ENCODE results near the gene PCIF1. TPM values are rescaled to one million over a fixed set of nuclear protein-coding genes. Genes with fewer than 3 reads are reported as not detected.

Gene PCIF1
- total RNA-seq, 1 experiment from 2014 or later, result 26.8 TPM

DNA sequence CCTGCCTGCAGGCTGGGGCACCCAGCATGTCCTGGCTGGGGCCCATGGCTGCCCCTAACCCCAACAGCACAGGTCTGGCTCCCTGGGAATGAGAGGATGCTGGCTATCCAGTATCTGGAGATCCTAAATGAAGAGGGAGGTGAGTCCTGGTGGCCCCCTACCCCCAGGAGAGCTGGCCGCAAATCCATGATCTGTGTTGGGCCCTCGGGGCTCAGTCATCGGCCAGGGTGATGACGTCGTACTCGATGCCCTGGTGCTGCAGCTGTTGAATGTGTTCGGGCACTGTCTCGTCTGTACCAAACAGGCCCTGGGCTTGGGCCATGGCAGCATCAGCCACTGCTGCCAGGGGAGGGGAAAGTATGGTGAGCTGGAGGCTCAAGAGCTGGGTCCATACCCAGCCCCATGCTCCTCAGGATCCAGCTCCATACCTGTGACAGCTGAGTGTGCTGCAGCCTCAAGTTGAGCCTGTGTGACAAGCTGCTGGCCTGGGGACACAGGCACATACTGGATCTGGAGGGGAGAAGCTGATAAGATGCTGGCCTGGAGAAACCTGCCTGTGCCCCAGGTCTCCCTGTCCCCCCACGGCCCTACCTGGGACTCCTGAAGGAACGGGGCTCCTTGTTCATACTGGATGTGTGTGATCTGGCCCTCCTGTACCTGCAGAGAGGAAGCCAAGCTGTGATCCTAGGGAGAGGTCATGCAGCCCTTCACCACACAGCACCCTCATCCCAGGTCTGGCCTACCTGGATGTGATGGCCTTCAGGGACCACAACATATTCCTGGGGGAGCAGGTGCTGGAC is 14.5 kb downstream of the PCIF1 start:
- Histone ChIP-seq H2BK5ac (ENCODE audit: insufficient read length, low read length) (no peak overlapping the region), H3K23me2 (ENCODE audit: insufficient read length, low read depth, low read length, poor library complexity, severe bottlenecking) (no peaks in the 10 kb centered on the region), H2BK20ac (ENCODE audit: low read depth, low read length, poor library complexity, severe bottlenecking) (no peak overlapping the region), H3K4me2 (ENCODE audit: insufficient read depth, insufficient read length, low read length) (no peak overlapping the region), H4K8ac (replicated peaks; ENCODE audit: insufficient read length, low read depth, low read length) (no peak overlapping the region), H3K9me3 (ENCODE audit: control insufficient read depth, low read depth, low read length) (no peaks in the 10 kb centered on the region), H3K79me2 (ENCODE audit: insufficient read depth, low read length) (no peaks in the 10 kb centered on the region), H4K5ac (ENCODE audit: insufficient read length, low read depth, low read length) (no peak overlapping the region), H2BK12ac (ENCODE audit: insufficient read length, low read depth, low read length) (no peak overlapping the region), H3K4me1 (ENCODE audit: insufficient read depth, low read length) (no peaks in the 10 kb centered on the region), H2AK5ac (ENCODE audit: insufficient read length, low read length) (no peak overlapping the region), H3K4ac (ENCODE audit: low read depth, low read length) (no peak overlapping the region), H2BK15ac (ENCODE audit: low read depth, low read length) (no peak overlapping the region), H3T11ph (ENCODE audit: low read length) (no peak overlapping the region), H3K27me3 (ENCODE audit: insufficient read depth, low read length) (no peaks in the 10 kb centered on the region), H4K20me1 (ENCODE audit: control insufficient read depth, insufficient read depth, insufficient read length) (peaks cover 4% of the 10 kb centered on the region), H3K79me1 (ENCODE audit: insufficient read depth, low read depth, low read length, poor library complexity, severe bottlenecking) (no peaks in the 10 kb centered on the region), H3K18ac (ENCODE audit: insufficient read length, low read depth, low read length) (no peak overlapping the region), H2BK120ac (ENCODE audit: low read depth, low read length, poor library complexity, severe bottlenecking) (no peak overlapping the region), H3K27ac (ENCODE audit: insufficient read length, low read depth, low read length) (no peak overlapping the region), H3K9ac (ENCODE audit: extremely low read depth, insufficient read length, low read length) (no peak overlapping the region), H3K56ac (ENCODE audit: insufficient read length, low read depth, low read length) (no peak overlapping the region), H3K14ac (ENCODE audit: insufficient read depth, low read length) (no peak overlapping the region), H2AFZ (ENCODE audit: low read length) (no peak overlapping the region), H3K23ac (ENCODE audit: insufficient read length, low read depth, low read length) (no peak overlapping the region), H4K91ac (ENCODE audit: insufficient read length, low read depth, low read length) (no peak overlapping the region)
- H3K9me3 Mint-ChIP-seq, result no peaks in the 10 kb centered on the region
- TF ChIP-seq, protein P1, sequence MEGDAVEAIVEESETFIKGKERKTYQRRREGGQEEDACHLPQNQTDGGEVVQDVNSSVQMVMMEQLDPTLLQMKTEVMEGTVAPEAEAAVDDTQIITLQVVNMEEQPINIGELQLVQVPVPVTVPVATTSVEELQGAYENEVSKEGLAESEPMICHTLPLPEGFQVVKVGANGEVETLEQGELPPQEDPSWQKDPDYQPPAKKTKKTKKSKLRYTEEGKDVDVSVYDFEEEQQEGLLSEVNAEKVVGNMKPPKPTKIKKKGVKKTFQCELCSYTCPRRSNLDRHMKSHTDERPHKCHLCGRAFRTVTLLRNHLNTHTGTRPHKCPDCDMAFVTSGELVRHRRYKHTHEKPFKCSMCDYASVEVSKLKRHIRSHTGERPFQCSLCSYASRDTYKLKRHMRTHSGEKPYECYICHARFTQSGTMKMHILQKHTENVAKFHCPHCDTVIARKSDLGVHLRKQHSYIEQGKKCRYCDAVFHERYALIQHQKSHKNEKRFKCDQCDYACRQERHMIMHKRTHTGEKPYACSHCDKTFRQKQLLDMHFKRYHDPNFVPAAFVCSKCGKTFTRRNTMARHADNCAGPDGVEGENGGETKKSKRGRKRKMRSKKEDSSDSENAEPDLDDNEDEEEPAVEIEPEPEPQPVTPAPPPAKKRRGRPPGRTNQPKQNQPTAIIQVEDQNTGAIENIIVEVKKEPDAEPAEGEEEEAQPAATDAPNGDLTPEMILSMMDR (conservative IDR thresholded peaks at IDR 0.05), result no peak
- H3K4me3 Mint-ChIP-seq, result no peak overlapping the region
- H3K27ac Mint-ChIP-seq, result peak overlapping the region; percentile 18 to 76 (median 45); a peak in 4 of 7 replicates
- peaks cover 0 to 4% of the 10 kb centered on the region in 2 experiments; a peak in 1 of 4 replicates for H3K4me1 Mint-ChIP-seq
- H3K36me3 Mint-ChIP-seq (ENCODE audit: insufficient read depth in 1 of 3, low read depth in 3 of 3), result peaks cover 30 to 72% (median 50%) of the 10 kb centered on the region in 3 experiments; a peak in 6 of 7 replicates
- no peak for DNase-seq
- no peaks in the 10 kb centered on the region; the same call in 1 of the 2 replicates for H3K27me3 Mint-ChIP-seq (ENCODE audit: low read depth)
- no CpG with 5 or more reads among the region's 10 CpGs for WGBS (ENCODE audit: extremely low coverage, insufficient read length, low lambda C conversion rate)
